ENCODE data around the gene EML6. TPM values are rescaled to one million over a fixed set of nuclear protein-coding genes. Genes with fewer than 3 reads are reported as not detected.

EML6 gene
- total RNA-seq, 1 donor, result 1.1 TPM

DNA sequence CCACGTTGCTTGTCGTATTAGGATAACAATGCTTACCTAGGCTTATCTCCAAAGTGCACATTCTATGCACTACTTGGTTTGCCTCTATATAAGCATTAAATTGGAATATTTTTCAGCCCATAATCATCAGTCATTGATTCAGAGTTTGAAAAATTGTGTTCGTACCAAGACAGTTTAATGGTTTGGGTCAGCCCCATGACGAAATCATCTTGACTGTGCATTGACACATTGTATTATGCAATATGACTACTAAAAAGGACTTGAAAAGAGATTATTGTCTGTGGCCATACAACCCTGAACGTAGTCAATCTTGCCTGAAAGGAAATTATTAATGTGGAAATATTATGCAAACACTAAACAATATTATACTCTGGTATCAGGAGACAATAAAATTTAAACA lies 141.3 kb downstream of the EML6 start:
- DNase-seq (ENCODE audit: insufficient read length, low spot score, missing footprints), result no peak
- H3K4me3 ChIP-seq (ENCODE audit: insufficient read depth, low read length), result no peak overlapping the region
- H3K4me2 ChIP-seq (ENCODE audit: insufficient read depth, low read length), result no peak overlapping the region
- H3K36me3 ChIP-seq (ENCODE audit: insufficient read depth, low read length), result no peaks in the 10 kb centered on the region
- TF ChIP-seq, protein P1, sequence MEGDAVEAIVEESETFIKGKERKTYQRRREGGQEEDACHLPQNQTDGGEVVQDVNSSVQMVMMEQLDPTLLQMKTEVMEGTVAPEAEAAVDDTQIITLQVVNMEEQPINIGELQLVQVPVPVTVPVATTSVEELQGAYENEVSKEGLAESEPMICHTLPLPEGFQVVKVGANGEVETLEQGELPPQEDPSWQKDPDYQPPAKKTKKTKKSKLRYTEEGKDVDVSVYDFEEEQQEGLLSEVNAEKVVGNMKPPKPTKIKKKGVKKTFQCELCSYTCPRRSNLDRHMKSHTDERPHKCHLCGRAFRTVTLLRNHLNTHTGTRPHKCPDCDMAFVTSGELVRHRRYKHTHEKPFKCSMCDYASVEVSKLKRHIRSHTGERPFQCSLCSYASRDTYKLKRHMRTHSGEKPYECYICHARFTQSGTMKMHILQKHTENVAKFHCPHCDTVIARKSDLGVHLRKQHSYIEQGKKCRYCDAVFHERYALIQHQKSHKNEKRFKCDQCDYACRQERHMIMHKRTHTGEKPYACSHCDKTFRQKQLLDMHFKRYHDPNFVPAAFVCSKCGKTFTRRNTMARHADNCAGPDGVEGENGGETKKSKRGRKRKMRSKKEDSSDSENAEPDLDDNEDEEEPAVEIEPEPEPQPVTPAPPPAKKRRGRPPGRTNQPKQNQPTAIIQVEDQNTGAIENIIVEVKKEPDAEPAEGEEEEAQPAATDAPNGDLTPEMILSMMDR (IDR thresholded peaks at IDR 0.05; ENCODE audit: extremely low read depth, low read depth, low read length), result no peak
- no peak overlapping the region for H3K27ac ChIP-seq (ENCODE audit: low read depth, low read length)
- peaks cover 12% of the 10 kb centered on the region for H3K4me1 ChIP-seq (ENCODE audit: insufficient read depth, low read length)
- H4K20me1 ChIP-seq (ENCODE audit: insufficient read depth, low read length), result no peaks in the 10 kb centered on the region
- H2AFZ ChIP-seq (ENCODE audit: low read length), result no peak overlapping the region
- no peaks in the 10 kb centered on the region for H3K27me3 ChIP-seq (ENCODE audit: insufficient read depth, low read length)
- H3K79me2 ChIP-seq (ENCODE audit: insufficient read depth, low read length), result no peaks in the 10 kb centered on the region
- no peaks in the 10 kb centered on the region for H3K9me3 ChIP-seq (ENCODE audit: low read depth, low read length)

DNA sequence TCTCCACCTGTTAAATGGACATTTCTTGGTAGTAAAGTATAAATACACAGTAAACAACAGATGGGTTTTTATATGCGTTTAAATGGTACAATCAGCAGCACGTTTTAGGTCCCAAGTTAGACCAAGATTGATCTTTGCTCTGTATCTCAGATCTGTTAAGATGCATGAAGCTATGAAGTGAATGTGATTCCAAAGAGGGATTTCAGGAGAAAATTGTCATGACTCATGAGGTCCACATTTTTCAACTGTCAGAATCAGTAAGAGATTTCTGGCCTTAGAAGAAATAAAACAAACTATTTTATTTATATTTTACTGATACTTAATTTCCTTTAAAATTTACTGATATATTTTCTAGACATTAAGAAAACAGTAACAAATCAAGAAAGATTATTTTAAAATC lies 142.7 kb downstream of the EML6 start:
- TF ChIP-seq, protein P1 (IDR thresholded peaks at IDR 0.05; ENCODE audit: extremely low read depth, low read depth, low read length), result no peak
- H3K4me1 ChIP-seq (ENCODE audit: insufficient read depth, low read length), result no peaks in the 10 kb centered on the region
- H3K4me3 ChIP-seq (ENCODE audit: insufficient read depth, low read length), result no peak overlapping the region
- no peaks in the 10 kb centered on the region for H4K20me1 ChIP-seq (ENCODE audit: insufficient read depth, low read length)
- no peaks in the 10 kb centered on the region for H3K36me3 ChIP-seq (ENCODE audit: insufficient read depth, low read length)
- no peak overlapping the region for H3K27ac ChIP-seq (ENCODE audit: low read depth, low read length)
- no peak overlapping the region for H2AFZ ChIP-seq (ENCODE audit: low read length)
- no peak overlapping the region for H3K4me2 ChIP-seq (ENCODE audit: insufficient read depth, low read length)
- no peaks in the 10 kb centered on the region for H3K9me3 ChIP-seq (ENCODE audit: low read depth, low read length)
- DNase-seq (ENCODE audit: insufficient read length, low spot score, missing footprints), result no peak
- no peaks in the 10 kb centered on the region for H3K79me2 ChIP-seq (ENCODE audit: insufficient read depth, low read length)
- no peaks in the 10 kb centered on the region for H3K27me3 ChIP-seq (ENCODE audit: insufficient read depth, low read length)

DNA sequence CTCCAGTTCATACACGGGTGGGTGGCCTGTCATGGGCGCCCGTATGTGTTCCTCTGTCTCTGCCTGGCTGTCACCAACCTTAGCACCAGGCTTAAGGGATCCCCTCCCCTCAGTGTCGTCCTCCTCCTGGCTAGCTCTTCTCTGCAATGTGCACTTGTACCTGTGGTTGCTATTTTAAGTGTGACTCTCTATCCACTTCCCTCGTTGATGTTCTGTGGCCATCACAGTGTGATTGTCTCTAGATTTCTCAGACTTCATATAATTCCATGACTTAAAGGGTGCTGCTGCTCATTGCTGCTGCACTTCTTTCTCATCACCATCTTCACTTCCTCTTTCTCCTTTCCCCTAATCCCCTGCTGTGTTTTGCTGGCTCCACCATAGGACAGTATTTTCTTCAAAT lies 143.4 kb downstream of the EML6 start:
- H3K4me1 ChIP-seq (ENCODE audit: insufficient read depth, low read length), result no peaks in the 10 kb centered on the region
- H3K36me3 ChIP-seq (ENCODE audit: insufficient read depth, low read length), result no peaks in the 10 kb centered on the region
- no peak overlapping the region for H2AFZ ChIP-seq (ENCODE audit: low read length)
- no peak for DNase-seq (ENCODE audit: insufficient read length, low spot score, missing footprints)
- H3K79me2 ChIP-seq (ENCODE audit: insufficient read depth, low read length), result no peaks in the 10 kb centered on the region
- H3K4me2 ChIP-seq (ENCODE audit: insufficient read depth, low read length), result no peak overlapping the region
- H3K27me3 ChIP-seq (ENCODE audit: insufficient read depth, low read length), result no peaks in the 10 kb centered on the region
- TF ChIP-seq, protein P1 (IDR thresholded peaks at IDR 0.05; ENCODE audit: extremely low read depth, low read depth, low read length), result no peak
- no peak overlapping the region for H3K27ac ChIP-seq (ENCODE audit: low read depth, low read length)
- H3K9me3 ChIP-seq (ENCODE audit: low read depth, low read length), result no peaks in the 10 kb centered on the region
- no peaks in the 10 kb centered on the region for H4K20me1 ChIP-seq (ENCODE audit: insufficient read depth, low read length)
- no peak overlapping the region for H3K4me3 ChIP-seq (ENCODE audit: insufficient read depth, low read length)

DNA sequence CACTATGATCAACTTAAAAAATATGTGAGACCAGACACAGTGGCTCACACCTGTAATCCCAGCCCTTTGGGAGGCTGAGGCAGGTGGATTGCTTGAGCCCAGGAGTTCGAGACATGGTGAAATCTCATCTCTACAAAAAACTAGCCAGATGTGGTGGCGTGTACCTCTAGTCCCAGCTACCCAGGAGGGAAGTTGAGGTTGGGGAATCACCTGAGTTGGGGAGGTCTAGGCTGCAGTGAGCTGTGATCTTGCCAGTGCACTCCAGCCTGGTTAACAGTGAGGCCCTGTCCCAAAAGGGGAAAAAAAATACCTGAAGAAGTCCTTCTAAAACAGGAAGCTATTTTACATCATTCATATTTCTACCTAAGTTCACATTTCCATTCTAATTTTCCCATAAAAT lies 144.0 kb downstream of the EML6 start:
- TF ChIP-seq, protein P1 (IDR thresholded peaks at IDR 0.05; ENCODE audit: extremely low read depth, low read depth, low read length), result no peak
- no peaks in the 10 kb centered on the region for H3K9me3 ChIP-seq (ENCODE audit: low read depth, low read length)

More for the DNA sequence above, 144.0 kb downstream of the EML6 start:
- Histone ChIP-seq H4K20me1 (ENCODE audit: insufficient read depth, low read length) (no peaks in the 10 kb centered on the region), H3K4me3 (ENCODE audit: insufficient read depth, low read length) (no peak overlapping the region), H3K79me2 (ENCODE audit: insufficient read depth, low read length) (no peaks in the 10 kb centered on the region), H3K27me3 (ENCODE audit: insufficient read depth, low read length) (no peaks in the 10 kb centered on the region), H3K4me1 (ENCODE audit: insufficient read depth, low read length) (no peaks in the 10 kb centered on the region), H3K36me3 (ENCODE audit: insufficient read depth, low read length) (no peaks in the 10 kb centered on the region), H3K27ac (ENCODE audit: low read depth, low read length) (no peak overlapping the region), H3K4me2 (ENCODE audit: insufficient read depth, low read length) (no peak overlapping the region), H2AFZ (ENCODE audit: low read length) (no peak overlapping the region)
- DNase-seq (ENCODE audit: insufficient read length, low spot score, missing footprints), result no peak
